ENCODE data around the gene CDC27. TPM values are rescaled to one million over a fixed set of nuclear protein-coding genes. Genes with fewer than 3 reads are reported as not detected.
"Not testable (repeated sequence)": the region's sequence is repeated elsewhere in the genome, so short reads cannot be mapped to it uniquely, and the experiment has no call there.

Gene CDC27
- total RNA-seq, 1 experiment from 2014 or later: 97.5 TPM

DNA sequence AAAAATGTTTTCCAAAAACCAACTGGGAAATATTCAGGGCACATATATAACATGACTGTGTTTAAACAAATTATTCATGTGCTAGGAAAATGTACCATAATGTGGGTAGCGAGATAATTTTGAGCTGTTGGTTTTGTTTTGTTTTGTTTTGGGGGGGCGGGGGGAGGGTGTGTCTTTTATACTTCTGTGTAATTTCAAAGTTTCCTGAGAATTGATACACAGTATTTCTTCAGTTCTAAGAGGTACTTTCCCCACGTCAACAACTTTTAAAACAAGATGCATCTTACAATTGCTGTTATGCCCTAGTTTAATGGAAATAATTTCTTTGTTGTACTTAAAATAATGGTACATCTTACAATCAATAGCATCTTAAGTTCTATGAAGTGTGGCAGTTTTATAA lies 110.3 kb downstream of the CDC27 start:
- intact Hi-C loops (cut with micrococcal nuclease; ENCODE audit: unreplicated experiment): no loop called here
- Histone ChIP-seq H3K27me3 (ENCODE audit: control insufficient read depth, insufficient read depth, low read length) (no peaks in the 10 kb centered on the region), H3K9me3 (ENCODE audit: control insufficient read depth, insufficient read depth, low read depth, low read length) (no peaks in the 10 kb centered on the region), H3K27ac (ENCODE audit: low read length) (no peak overlapping the region), H3K4me1 (ENCODE audit: control insufficient read depth, insufficient read depth, low read length) (no peaks in the 10 kb centered on the region), H3K36me3 (ENCODE audit: control insufficient read depth, insufficient read depth, low read length) (no peaks in the 10 kb centered on the region; the same call in 1 of the 2 replicates), H3K4me3 (ENCODE audit: low read depth in 2 of 2, low read length in 2 of 2) (no peak overlapping the region)
- no TSS peak for BruUV-seq (replicated peaks)
- DNase-seq (ENCODE audit: low read depth, low spot score) (no peak), ATAC-seq (no peak)
- in situ Hi-C loops (cut with HindIII; ENCODE audit: low pct_unique_long_range_greater_than_20kb, low sequenced_read_pairs): no loop called here
- TF ChIP-seq, protein P1, sequence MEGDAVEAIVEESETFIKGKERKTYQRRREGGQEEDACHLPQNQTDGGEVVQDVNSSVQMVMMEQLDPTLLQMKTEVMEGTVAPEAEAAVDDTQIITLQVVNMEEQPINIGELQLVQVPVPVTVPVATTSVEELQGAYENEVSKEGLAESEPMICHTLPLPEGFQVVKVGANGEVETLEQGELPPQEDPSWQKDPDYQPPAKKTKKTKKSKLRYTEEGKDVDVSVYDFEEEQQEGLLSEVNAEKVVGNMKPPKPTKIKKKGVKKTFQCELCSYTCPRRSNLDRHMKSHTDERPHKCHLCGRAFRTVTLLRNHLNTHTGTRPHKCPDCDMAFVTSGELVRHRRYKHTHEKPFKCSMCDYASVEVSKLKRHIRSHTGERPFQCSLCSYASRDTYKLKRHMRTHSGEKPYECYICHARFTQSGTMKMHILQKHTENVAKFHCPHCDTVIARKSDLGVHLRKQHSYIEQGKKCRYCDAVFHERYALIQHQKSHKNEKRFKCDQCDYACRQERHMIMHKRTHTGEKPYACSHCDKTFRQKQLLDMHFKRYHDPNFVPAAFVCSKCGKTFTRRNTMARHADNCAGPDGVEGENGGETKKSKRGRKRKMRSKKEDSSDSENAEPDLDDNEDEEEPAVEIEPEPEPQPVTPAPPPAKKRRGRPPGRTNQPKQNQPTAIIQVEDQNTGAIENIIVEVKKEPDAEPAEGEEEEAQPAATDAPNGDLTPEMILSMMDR (IDR thresholded peaks at IDR 0.05): no peak
- no peak for TF ChIP-seq SIN3A (IDR thresholded peaks at IDR 0.05; ENCODE audit: borderline replicate concordance, insufficient read depth, low read depth, low read length)
- TF ChIP-seq POLR2AphosphoS5 (IDR thresholded peaks at IDR 0.05; ENCODE audit: low read depth, low read length): no peak
- TF ChIP-seq TCF7L2 (IDR thresholded peaks at IDR 0.05; ENCODE audit: low read depth, low read length): no peak
- TF ChIP-seq, protein P2, sequence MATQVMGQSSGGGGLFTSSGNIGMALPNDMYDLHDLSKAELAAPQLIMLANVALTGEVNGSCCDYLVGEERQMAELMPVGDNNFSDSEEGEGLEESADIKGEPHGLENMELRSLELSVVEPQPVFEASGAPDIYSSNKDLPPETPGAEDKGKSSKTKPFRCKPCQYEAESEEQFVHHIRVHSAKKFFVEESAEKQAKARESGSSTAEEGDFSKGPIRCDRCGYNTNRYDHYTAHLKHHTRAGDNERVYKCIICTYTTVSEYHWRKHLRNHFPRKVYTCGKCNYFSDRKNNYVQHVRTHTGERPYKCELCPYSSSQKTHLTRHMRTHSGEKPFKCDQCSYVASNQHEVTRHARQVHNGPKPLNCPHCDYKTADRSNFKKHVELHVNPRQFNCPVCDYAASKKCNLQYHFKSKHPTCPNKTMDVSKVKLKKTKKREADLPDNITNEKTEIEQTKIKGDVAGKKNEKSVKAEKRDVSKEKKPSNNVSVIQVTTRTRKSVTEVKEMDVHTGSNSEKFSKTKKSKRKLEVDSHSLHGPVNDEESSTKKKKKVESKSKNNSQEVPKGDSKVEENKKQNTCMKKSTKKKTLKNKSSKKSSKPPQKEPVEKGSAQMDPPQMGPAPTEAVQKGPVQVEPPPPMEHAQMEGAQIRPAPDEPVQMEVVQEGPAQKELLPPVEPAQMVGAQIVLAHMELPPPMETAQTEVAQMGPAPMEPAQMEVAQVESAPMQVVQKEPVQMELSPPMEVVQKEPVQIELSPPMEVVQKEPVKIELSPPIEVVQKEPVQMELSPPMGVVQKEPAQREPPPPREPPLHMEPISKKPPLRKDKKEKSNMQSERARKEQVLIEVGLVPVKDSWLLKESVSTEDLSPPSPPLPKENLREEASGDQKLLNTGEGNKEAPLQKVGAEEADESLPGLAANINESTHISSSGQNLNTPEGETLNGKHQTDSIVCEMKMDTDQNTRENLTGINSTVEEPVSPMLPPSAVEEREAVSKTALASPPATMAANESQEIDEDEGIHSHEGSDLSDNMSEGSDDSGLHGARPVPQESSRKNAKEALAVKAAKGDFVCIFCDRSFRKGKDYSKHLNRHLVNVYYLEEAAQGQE (IDR thresholded peaks at IDR 0.05; ENCODE audit: insufficient read depth in 1 of 2, low read depth in 2 of 2, low read length in 1 of 2): no peak
- CTCF ChIA-PET: no interaction called here
- POLR2A ChIA-PET: no interaction called here

- no peak for TF ChIP-seq POLR2AphosphoS5 (IDR thresholded peaks at IDR 0.05; ENCODE audit: low read depth, low read length)
- intact Hi-C loops (cut with micrococcal nuclease; ENCODE audit: unreplicated experiment) (no loop called here), in situ Hi-C loops (cut with HindIII; ENCODE audit: low pct_unique_long_range_greater_than_20kb, low sequenced_read_pairs) (no loop called here)
- ChIA-PET CTCF (no interaction called here), POLR2A (no interaction called here)
- no peak for ATAC-seq
- H3K4me3 ChIP-seq (ENCODE audit: low read depth in 2 of 2, low read length in 2 of 2): no peak overlapping the region
- no peaks in the 10 kb centered on the region for H3K27me3 ChIP-seq (ENCODE audit: control insufficient read depth, insufficient read depth, low read length)
- H3K36me3 ChIP-seq (ENCODE audit: control insufficient read depth, insufficient read depth, low read length): no peaks in the 10 kb centered on the region; the same call in 1 of the 2 replicates
- no peaks in the 10 kb centered on the region for H3K4me1 ChIP-seq (ENCODE audit: control insufficient read depth, insufficient read depth, low read length)
- no peak for DNase-seq (ENCODE audit: low read depth, low spot score)
- no peak overlapping the region for H3K27ac ChIP-seq (ENCODE audit: low read length)
- no peaks in the 10 kb centered on the region for H3K9me3 ChIP-seq (ENCODE audit: control insufficient read depth, insufficient read depth, low read depth, low read length)
- BruUV-seq (replicated peaks): no TSS peak
These were observed 111.5 kb downstream of the CDC27 start for GRCh38 chr17:47077576-47077975.

DNA sequence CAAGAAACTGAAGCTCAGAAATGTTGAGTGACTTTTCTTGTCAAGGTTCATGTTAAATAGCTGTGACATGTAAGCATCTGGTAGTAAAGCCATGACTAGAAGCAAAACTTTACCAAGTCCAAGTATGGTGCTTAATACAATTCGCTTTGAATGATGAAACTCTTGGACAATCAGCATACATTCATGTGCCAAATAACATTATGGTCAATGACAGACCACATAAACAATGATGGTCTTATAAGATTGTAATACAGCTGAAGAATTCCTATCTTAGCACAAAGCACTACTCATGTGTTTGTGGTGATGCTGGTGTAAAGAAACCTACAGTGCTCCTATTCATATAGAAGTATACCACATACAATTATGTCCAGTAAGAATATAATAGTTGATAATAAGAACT lies 112.9 kb downstream of the CDC27 start:
- DNase-seq (ENCODE audit: low read depth, low spot score) (no peak), ATAC-seq (no peak)
- H3K4me3 ChIP-seq (ENCODE audit: low read depth in 2 of 2, low read length in 2 of 2): no peak overlapping the region
- intact Hi-C loops (cut with micrococcal nuclease; ENCODE audit: unreplicated experiment): no loop called here
- in situ Hi-C loops (cut with HindIII; ENCODE audit: low pct_unique_long_range_greater_than_20kb, low sequenced_read_pairs): no loop called here
- CTCF ChIA-PET: no interaction called here
- no TSS peak for BruUV-seq (replicated peaks)
- H3K27ac ChIP-seq (ENCODE audit: low read length): no peak overlapping the region
- H3K4me1 ChIP-seq (ENCODE audit: control insufficient read depth, insufficient read depth, low read length): no peaks in the 10 kb centered on the region
- no peaks in the 10 kb centered on the region for H3K27me3 ChIP-seq (ENCODE audit: control insufficient read depth, insufficient read depth, low read length)
- POLR2A ChIA-PET: interaction anchor here (0.6 kb wide), 1 partner anchor 205 kb away, joined by 5 read pairs; no protein-coding TSS in a partner anchor
- no peaks in the 10 kb centered on the region; the same call in 1 of the 2 replicates for H3K36me3 ChIP-seq (ENCODE audit: control insufficient read depth, insufficient read depth, low read length)
- H3K9me3 ChIP-seq (ENCODE audit: control insufficient read depth, insufficient read depth, low read depth, low read length): no peaks in the 10 kb centered on the region
- TF ChIP-seq TCF7L2 (IDR thresholded peaks at IDR 0.05; ENCODE audit: low read depth, low read length) (no peak), SIN3A (IDR thresholded peaks at IDR 0.05; ENCODE audit: borderline replicate concordance, insufficient read depth, low read depth, low read length) (no peak), POLR2AphosphoS5 (IDR thresholded peaks at IDR 0.05; ENCODE audit: low read depth, low read length) (no peak)
- TF ChIP-seq, protein P1 (IDR thresholded peaks at IDR 0.05): no peak
- TF ChIP-seq, protein P2 (IDR thresholded peaks at IDR 0.05; ENCODE audit: insufficient read depth in 1 of 2, low read depth in 2 of 2, low read length in 1 of 2): no peak

DNA sequence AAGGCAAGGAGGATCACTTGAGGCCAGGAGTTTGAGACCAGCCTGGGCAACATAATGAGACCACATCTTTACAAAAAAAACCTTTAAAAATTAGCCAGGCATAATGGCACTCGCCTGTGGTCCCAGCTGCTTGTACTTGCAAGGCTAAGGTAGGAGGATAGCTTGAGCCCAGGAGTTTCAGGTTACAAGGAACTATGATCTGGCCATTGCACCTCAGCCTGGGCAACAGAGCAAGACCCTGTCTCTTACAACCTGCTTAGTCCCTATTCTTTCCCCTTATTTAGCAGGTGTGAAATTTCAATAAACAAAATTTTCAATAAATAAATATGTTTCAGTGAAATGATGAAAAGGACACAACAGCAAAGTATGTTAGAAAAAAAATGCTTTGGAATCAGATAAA lies 114.7 kb downstream of the CDC27 start:
- intact Hi-C loops (cut with micrococcal nuclease; ENCODE audit: unreplicated experiment); H3K27me3 ChIP-seq (ENCODE audit: control insufficient read depth, insufficient read depth, low read length); POLR2A ChIA-PET; in situ Hi-C loops (cut with HindIII; ENCODE audit: low pct_unique_long_range_greater_than_20kb, low sequenced_read_pairs); H3K27ac ChIP-seq (ENCODE audit: low read length); H3K36me3 ChIP-seq (ENCODE audit: control insufficient read depth, insufficient read depth, low read length); ATAC-seq; BruUV-seq (replicated peaks); DNase-seq (ENCODE audit: low read depth, low spot score); H3K4me1 ChIP-seq (ENCODE audit: control insufficient read depth, insufficient read depth, low read length); H3K4me3 ChIP-seq (ENCODE audit: low read depth in 2 of 2, low read length in 2 of 2); H3K9me3 ChIP-seq (ENCODE audit: control insufficient read depth, insufficient read depth, low read depth, low read length); CTCF ChIA-PET: not testable (repeated sequence)

Measured in Panc1 (cell line).